GM19025 (cell line): ENCODE data around the gene GUCY1B1.

ENCODE experiments used
- ATAC-seq: cut with Tn5 transposase; IDR thresholded peaks from one replicate; pipeline ENCODE4 v1.9.1; 2021; ENCODE audit warnings: mild to moderate bottlenecking, low read depth, moderate library complexity; ENCODE audit not compliant: unreplicated experiment

GUCY1B1 gene

GRCh38 chr4:155854582-155855226 is 95.9 kb downstream of the GUCY1B1 start:
- ATAC-seq = no peak

- ATAC-seq = no peak
Measured at GRCh38 chr4:155855897-155856296, 97.1 kb downstream of the GUCY1B1 start.
